ENCODE results near the gene PAX6.

- TF ChIP-seq ZNF274 (IDR thresholded peaks at IDR 0.05; ENCODE audit: low read depth, low read length) (no peak), SUZ12 (IDR thresholded peaks at IDR 0.05; ENCODE audit: extremely low read depth, insufficient read depth, insufficient read length) (no peak)
Observed at GRCh38 chr11:31807799-31808667, 3.1 kb downstream of the PAX6 start.
